SK-N-MC (cell line): ENCODE data around the gene EPB41L1.

Source experiments
- EZH2 ChIP-seq: fragments of 200-600 bp; sonication (generic); IDR thresholded peaks from one replicate; pipeline ENCODE4 v1.6.1; 2017; ENCODE audit warnings: antibody characterized with exemption
- FOXP2 ChIP-seq: optimal IDR thresholded peaks from 2 replicates; pipeline ENCODE3; 2011; ENCODE audit warnings: mild to moderate bottlenecking, moderate library complexity; ENCODE audit not compliant: insufficient read depth; ENCODE audit errors: extremely low read length, control extremely low read depth
- POLR2AphosphoS5 ChIP-seq: IDR thresholded peaks from 2 replicates; pipeline ENCODE4 v1.6.1; 2012; ENCODE audit warnings: mild to moderate bottlenecking, low read depth, low read length, borderline replicate concordance

DNA sequence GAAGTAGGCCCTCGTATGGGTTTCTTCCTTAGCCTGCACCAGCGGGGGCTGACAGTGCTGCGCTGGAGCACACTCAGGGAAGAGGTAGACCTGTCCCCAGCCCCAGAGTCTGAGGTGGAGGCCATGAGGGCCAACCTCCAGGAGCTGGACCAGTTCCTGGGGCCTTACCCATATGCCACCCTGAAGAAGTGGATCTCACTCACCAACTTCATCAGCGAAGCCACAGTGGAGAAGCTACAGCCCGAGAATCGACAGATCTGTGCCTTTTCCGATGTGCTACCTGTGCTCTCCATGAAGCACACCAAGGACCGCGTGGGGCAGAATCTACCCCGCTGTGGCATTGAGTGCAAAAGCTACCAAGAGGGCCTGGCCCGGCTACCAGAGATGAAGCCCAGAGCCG lies 85.5 kb downstream of the EPB41L1 start:
- TF ChIP-seq POLR2AphosphoS5: no peak
- TF ChIP-seq EZH2: no peak
- no peak for TF ChIP-seq FOXP2
